HL-60 (cell line): ENCODE measurements around the gene NRXN3.

Experiments used
- DNase-seq, 2 experiments: peaks; one replicate each; pipeline ENCODE4 v3.0.0-alpha.2; 2010 to 2020; ENCODE audit warnings: low read depth in 1 of 2, low spot score in 1 of 2
- H3K27ac ChIP-seq: fragments of 250-450 bp; sonication (Bioruptor Pico); replicated peaks from 2 replicates; pipeline ENCODE4 v1.5.1; 2020; ENCODE audit warnings: mild to moderate bottlenecking, moderate library complexity
- H3K27me3 ChIP-seq: fragments of 250-450 bp; sonication (Bioruptor Pico); 2 replicates; pipeline ENCODE4 v1.5.1; 2021; ENCODE audit warnings: mild to moderate bottlenecking, moderate library complexity; ENCODE audit not compliant: insufficient read depth, poor library complexity, severe bottlenecking
- H3K4me3 ChIP-seq: replicated peaks from 2 replicates; pipeline ENCODE4 v1.5.1; 2011; ENCODE audit warnings: mild to moderate bottlenecking, control low read depth, low read length; ENCODE audit not compliant: insufficient read depth
- CTCF ChIP-seq: IDR thresholded peaks from one replicate; pipeline ENCODE4 v1.5.1; 2011; ENCODE audit warnings: low read length, control low read depth, inconsistent platforms; ENCODE audit not compliant: insufficient read depth
- GABPA ChIP-seq: IDR thresholded peaks from 2 replicates; pipeline ENCODE4 v1.6.1; 2012; ENCODE audit warnings: low read depth
- POLR2AphosphoS5 ChIP-seq: IDR thresholded peaks from 2 replicates; pipeline ENCODE4 v1.6.1; 2012; ENCODE audit warnings: low read depth
- REST ChIP-seq: IDR thresholded peaks from 2 replicates; pipeline ENCODE4 v1.6.1; 2012; ENCODE audit warnings: low read depth; ENCODE audit not compliant: insufficient replicate concordance
- SPI1 ChIP-seq: IDR thresholded peaks from 2 replicates; pipeline ENCODE4 v1.6.1; 2012; ENCODE audit warnings: low read depth, mild to moderate bottlenecking, borderline replicate concordance

The NRXN3 gene

GRCh38 chr14:78992867-78993266 lies 822.7 kb downstream of the NRXN3 start:
- Histone ChIP-seq H3K27me3 (no peaks in the 10 kb centered on the region), H3K27ac (no peak overlapping the region), H3K4me3 (no peak overlapping the region)
- no peak for DNase-seq
- TF ChIP-seq SPI1 (no peak), CTCF (no peak), REST (no peak), GABPA (no peak), POLR2AphosphoS5 (no peak)

GRCh38 chr14:78997811-78998210 lies 827.6 kb downstream of the NRXN3 start:
- TF ChIP-seq SPI1, result no peak
- TF ChIP-seq CTCF, result no peak
- TF ChIP-seq REST, result no peak
- TF ChIP-seq POLR2AphosphoS5, result no peak
- no peak for TF ChIP-seq GABPA
- Histone ChIP-seq H3K4me3 (no peak overlapping the region), H3K27ac (no peak overlapping the region), H3K27me3 (no peaks in the 10 kb centered on the region)
- DNase-seq, result no peak

GRCh38 chr14:79009286-79009685 lies 839.1 kb downstream of the NRXN3 start:
- TF ChIP-seq SPI1 (no peak), POLR2AphosphoS5 (no peak), CTCF (no peak), GABPA (no peak), REST (no peak)
- DNase-seq, result no peak
- Histone ChIP-seq H3K27me3 (no peaks in the 10 kb centered on the region), H3K4me3 (no peak overlapping the region), H3K27ac (no peak overlapping the region)
